CD4-positive, alpha-beta T cell treated with Interleukin-6 at 100 ng/mL for 8 hours (primary cell): ENCODE measurements around the gene KRT75.

Source experiments
- DNase-seq: peaks from one replicate; pipeline ENCODE4 v3.0.0-alpha.2; 2020; ENCODE audit warnings: mixed read lengths, low spot score

The KRT75 gene

DNA sequence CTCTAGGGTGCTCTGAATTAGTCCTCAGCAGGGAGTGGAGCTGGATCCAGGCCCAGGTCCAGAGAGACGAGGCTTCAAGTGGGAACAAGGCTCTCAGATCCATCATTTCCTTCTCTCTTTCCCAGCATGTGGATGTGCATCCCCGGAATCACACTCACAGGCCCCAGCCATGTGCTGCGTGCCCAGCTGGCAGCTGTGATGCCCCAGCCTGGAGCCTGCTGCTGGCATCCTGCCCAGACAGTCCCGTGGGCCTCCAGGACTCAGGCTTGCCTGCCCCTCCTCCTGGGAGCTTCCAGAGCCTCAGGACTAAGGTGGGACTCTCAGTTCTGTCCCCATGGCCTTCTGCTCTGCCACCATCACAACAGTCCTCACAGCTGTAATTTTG, 42.6 kb downstream of the KRT75 start:
- DNase-seq, result no peak

DNA sequence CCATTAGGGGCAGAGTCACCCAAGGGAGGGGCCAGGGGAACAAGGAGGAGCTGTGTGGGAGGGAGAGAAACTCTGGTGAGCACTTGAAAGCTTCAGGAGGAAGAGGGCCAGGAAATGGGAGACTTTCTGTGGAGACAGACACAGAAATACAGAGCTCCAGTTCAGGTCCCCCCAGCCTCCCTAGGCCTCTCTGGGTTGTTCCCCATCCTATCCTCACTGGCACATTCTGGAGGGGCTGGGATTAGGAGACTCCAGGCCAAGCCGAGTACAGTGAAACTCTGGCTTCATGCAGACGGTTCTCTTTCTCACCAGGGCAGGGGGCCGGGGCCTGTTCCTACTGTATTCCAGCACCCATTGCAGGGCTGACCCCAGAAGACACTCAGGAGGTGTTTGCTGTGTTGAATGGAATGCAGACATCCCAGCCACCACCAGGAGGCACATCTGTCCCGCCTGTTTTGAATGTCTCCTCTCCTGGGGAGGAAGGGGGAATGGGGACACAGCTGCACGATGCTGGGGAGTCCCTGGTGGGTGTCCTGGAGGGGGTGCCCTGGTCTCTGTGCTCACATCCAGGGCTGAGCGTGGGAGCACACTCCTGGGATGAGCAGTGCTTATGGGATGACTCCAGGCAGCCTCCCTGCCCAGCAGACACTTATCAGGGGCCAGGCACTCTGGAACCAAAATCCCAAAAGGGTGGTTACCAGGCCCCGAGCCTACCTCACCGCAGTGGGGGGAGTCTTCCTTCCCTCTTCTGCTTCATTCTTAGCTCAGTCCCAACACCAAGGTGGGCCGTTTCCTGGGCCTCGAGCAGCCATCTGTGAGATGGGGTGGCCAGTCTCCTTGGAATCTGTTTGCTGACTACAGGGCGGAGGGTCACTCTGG, 43.2 kb downstream of the KRT75 start:
- no peak for DNase-seq

DNA sequence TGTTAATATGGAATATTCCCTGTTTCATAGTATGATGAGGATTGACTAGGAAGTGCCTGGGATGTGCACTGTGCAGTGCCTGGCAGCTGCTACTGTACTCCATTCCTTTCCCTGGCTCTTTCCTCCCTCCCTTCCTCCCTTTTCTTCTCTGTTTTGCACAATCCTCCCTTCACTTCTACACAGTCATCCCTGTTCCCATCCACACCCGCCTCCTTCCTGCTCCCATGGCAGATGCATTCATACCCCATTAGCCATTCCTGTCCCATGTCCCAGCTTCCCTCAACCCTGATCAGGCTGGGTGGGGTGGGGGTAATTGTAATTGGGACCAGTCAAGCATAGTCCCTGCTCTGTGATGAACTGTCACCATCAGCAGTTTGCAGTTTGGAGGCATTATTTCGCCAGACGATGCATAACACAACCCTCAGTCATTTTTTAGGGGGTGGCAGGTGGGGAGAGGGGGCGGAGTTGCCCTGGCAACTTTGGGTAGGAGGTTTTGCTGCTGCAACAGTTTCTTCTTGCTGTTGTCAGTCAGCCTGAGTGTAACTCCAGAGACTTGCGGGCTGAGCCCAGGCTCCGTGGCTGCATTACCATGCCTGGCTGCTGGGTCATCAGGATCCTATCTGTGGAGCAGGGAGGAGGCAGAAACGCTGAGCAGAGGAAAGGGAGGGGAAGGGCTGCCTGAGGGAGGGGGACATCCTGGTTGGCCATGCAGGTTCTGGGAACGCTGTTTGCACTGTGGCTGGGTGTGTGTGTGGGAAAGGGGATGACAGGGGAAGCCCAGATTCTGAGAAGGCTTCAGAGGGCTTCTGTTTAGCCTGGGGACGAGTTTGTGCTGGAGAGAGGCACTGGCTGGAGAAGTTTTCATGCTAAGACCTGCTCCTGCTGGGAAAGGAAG, 44.6 kb downstream of the KRT75 start:
- no peak for DNase-seq

DNA sequence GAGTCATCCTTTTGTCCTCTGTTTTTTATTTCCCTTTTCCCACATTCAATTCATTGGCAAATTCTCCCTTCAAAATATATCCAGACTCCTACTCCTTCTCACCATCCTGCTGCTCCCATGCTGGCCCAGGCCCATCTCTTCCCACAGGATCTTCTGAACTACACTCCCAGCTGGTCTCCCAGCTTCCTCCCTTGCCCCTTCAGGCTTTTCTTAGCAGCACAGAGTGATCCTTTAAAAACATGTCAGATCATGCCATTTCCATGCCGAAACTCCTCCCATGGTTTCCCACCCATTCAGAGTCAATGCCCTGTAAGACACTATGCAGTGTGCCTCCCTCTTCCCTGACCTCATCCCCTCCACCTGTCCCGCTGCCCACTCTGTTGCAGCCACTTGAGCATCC, 46.3 kb downstream of the KRT75 start:
- DNase-seq, result no peak

DNA sequence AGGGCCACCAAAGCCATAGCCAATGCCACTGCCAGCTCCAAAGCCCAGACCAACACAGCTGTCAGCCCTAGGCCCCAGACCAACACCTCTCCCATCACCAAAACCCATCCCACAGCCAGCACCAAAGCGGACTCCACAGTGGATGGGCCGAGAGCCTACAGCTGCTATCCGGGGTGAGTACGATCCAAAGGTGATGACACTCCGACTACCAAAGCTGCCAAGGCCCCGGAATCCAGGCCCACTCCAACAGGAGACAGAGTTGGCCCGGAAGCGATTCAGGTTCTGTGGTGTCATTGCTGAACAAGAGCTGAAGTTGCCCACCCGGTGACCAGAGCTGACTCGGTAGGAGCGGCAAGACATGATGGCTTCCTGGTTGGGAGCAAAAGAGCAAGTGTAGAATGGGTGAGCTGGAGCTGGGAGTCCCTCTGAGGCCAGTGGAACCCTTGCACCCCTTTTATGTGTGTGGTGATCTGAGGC, 48.9 kb downstream of the KRT75 start, which contains the start of gene KRT84:
TSS of gene KRT84 (minus strand) at position 427 of the 477 bp plus-strand sequence. CDS start at position 360, 67 bp downstream.
- no peak for DNase-seq

DNA sequence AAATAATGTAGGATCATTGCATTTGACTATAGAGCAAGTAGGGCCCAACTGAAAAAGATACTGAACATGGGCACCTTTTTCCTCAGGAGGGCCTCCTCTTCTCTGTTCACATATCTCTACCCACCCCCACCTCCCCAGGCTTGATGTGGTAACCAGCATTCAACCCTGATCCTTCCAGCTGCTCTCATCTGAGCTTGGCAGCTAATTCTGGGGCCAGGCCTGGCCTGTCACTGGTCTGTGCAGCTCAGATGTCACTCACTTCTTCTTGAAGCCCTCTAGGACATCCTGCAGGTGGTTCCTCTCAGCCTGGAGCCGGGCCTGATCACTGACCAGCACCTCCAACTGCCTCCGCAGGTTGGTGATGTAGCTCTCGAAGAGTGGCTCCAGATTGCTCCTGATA, 50.8 kb downstream of the KRT75 start:
- DNase-seq, result no peak

DNA sequence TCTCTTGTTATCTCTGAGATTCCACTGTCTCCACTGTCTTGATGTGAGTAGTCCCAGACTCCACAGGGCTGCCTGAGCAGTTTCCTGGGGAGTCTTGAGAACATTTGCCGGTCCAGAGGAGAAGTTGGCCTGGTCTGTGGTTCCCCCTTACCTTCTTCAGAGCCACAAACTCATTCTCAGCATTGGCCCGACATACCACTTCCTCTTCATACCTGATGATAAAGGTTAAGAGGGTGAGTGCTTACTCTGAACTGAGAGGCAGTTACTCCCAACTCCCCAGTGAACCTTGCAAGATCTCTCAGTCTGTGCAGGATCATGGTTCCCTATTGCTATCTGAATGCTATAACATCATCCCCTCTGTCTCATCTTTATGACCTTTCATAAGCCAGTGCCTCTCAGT, 51.3 kb downstream of the KRT75 start:
- DNase-seq, result no peak

DNA sequence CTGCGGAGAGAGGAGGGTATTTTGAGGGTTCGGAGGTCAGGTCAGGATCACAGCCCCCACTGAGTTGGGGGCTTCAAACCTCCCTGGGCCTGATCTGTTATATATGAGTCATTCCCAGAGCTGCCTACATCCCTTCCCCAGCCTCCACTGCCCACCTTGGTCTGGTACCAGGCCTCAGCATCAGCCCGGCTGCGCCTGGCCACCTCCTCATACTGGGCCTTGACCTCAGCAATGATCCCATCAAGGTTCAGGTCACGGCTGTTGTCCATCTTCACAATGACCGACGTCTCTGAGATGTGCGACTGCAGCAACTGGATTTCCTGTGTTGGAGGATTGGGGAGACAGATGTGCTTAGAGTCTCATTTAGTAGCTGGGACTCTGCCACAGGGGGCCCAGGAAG, 53.0 kb downstream of the KRT75 start:
- DNase-seq, result no peak

DNA sequence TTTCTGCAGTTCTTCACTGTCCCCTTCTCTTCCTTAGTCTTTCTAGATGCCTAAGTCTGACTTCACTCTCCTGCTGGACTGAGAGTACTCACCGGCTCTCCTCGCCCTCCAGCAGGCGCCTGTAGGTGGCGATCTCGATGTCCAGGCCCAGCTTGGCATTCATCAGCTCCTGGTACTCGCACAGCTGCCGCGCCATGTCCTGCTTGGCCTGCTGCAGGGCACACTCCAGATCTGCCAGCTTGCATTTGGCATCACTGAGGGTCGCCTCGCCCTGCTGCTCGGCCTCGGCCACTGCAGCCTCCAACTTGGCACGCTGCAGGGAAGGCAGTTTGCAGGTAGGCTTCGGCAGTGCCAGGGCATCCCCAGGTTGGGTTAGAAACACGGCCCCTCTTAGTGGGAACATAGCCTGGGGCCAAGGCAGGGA, 53.9 kb downstream of the KRT75 start:
- DNase-seq, result no peak

DNA sequence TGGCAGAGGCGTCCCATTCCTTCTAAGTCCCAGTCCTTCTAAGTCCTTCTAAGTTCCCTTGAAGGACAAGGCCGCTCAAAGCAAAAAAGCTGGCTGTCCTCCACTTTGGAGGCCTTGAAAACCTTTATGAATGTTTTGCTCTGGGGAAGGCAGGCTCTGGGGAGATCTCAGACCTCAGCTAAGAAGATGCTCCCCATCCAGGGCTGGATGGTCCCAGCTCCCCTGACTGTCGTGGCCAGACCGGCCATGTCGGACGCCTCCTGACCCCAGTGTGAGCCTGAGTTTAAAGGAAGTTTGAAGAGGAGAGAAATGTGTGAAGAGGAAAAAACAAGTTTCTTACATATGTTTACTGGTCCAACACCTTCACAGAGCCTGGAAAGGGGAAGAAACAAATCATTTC, 54.6 kb downstream of the KRT75 start:
- DNase-seq, result no peak

DNA sequence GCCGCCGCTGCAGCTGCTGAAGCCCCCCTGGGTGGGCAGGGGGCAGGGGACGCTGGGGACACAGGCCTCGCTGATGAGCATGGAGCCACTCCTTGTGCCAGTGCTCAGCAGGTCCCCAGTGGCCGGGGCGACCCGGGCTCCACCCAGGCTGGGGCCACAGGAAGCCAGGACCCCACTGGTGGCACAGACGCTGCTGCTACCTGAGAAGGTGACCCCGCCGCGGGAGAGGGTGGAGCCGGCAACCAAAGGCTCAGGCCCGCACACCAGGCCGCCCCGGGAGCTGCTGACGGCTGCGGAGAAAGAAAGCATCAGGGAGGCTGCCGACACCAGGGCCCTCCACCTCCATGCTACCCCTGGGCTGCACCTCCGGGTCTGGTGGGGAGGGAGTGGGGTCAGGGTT, 56.1 kb downstream of the KRT75 start:
- DNase-seq, result no peak

DNA sequence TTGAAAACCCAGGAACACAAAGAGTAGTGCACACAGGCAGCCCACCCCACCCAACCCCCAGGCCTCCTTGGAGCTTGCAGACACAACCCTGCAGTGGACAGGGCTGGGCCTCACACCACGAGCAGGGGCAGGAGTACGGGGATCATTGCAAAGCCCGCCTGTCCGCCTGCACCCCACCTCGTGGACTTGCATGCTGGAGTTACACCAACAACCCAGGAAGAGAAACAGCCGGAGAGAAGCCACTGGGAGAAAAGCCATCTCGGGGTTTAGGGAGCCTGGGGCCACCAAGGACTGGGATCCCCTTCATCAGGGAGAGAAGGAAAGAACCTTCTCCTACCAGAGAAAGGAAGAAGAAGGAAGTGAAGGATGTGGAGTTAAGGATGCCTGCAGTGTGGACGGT, 56.9 kb downstream of the KRT75 start:
- DNase-seq, result no peak
